ENCODE data around the gene HIC1. TPM values are rescaled to one million over a fixed set of nuclear protein-coding genes. Genes with fewer than 3 reads are reported as not detected.

HIC1 gene
- total and polyA plus RNA-seq, 2 experiments from 2014 or later = 0.17 to 0.26 TPM

DNA sequence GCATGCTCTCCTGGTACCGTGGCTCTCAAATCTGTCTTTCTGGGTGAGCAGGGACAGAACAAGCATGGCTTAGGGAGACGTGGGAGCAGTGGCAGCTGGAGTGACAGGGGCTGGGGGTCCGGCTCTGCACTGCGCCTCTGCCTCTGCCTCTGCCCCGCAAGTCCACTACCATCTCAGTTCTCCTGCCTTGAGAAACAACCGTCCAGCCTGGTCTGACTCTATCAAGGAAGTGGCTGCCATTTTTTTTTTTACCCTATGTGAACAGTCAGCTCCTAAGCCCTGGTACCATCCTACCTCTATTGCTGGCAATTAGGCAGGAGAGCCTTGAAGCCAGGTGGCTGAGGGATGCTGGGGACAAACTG, 16.1 kb downstream of the HIC1 start:
- no peaks in the 10 kb centered on the region for H3K36me3 ChIP-seq (ENCODE audit: insufficient read depth)
- H3K27ac ChIP-seq (ENCODE audit: low read depth) = 0 out of 2 replicates have a peak overlapping the region, but pooled peaks have one; percentile 50
- H3K4me3 ChIP-seq = no peak overlapping the region
- H3F3A ChIP-seq (replicated peaks; ENCODE audit: low read depth) = no peaks in the 10 kb centered on the region; the same call in 1 of the 2 replicates
- Mint-ChIP-seq H3K27me3 (ENCODE audit: insufficient read depth, low read depth, poor library complexity) (peaks cover 17% of the 10 kb centered on the region), H3K27ac (no peak overlapping the region), H3K36me3 (ENCODE audit: low read depth) (peaks cover 4% of the 10 kb centered on the region; the same call in 2 of the 3 replicates), H3K4me3 (no peak overlapping the region; the same call in 2 of the 3 replicates), H3K4me1 (peaks cover 38% of the 10 kb centered on the region), H3K9me3 (no peaks in the 10 kb centered on the region)
- H3K9me2 ChIP-seq (ENCODE audit: insufficient read depth) = no peaks in the 10 kb centered on the region
- 0 out of 2 replicates have a peak overlapping the region, but pooled peaks have one; percentile 36 for H3K4me2 ChIP-seq
- ATAC-seq = no peak
- no peaks in the 10 kb centered on the region; the same call in 1 of the 2 replicates for H4K20me1 ChIP-seq (replicated peaks; ENCODE audit: insufficient read depth)
- no peaks in the 10 kb centered on the region for H3K27me3 ChIP-seq (ENCODE audit: insufficient read depth)
- TF ChIP-seq ZNF331 (CRISPR knock-in tag; IDR thresholded peaks at IDR 0.05; ENCODE audit: low read depth) (no peak), POLR2AphosphoS5 (IDR thresholded peaks at IDR 0.05; ENCODE audit: low read depth) (no peak), STAT1 (IDR thresholded peaks at IDR 0.05; ENCODE audit: unreplicated experiment) (no peak), REST (IDR thresholded peaks at IDR 0.05; ENCODE audit: unreplicated experiment) (no peak), EZH2 (IDR thresholded peaks at IDR 0.05; ENCODE audit: low read depth, unreplicated experiment) (no peak), EZH2phosphoT487 (IDR thresholded peaks at IDR 0.05; ENCODE audit: unreplicated experiment) (no peak), CREB1 (CRISPR knock-in tag; IDR thresholded peaks at IDR 0.05; ENCODE audit: low read depth) (no peak), NANOG (IDR thresholded peaks at IDR 0.05; ENCODE audit: borderline replicate concordance) (no peak), ZNF462 (CRISPR knock-in tag; IDR thresholded peaks at IDR 0.05) (no peak)
- TF ChIP-seq, protein P1, sequence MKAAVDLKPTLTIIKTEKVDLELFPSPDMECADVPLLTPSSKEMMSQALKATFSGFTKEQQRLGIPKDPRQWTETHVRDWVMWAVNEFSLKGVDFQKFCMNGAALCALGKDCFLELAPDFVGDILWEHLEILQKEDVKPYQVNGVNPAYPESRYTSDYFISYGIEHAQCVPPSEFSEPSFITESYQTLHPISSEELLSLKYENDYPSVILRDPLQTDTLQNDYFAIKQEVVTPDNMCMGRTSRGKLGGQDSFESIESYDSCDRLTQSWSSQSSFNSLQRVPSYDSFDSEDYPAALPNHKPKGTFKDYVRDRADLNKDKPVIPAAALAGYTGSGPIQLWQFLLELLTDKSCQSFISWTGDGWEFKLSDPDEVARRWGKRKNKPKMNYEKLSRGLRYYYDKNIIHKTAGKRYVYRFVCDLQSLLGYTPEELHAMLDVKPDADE (IDR thresholded peaks at IDR 0.05) = no peak
- no peak for DNase-seq (ENCODE audit: low spot score)
- no peaks in the 10 kb centered on the region for H3K79me2 ChIP-seq (replicated peaks; ENCODE audit: insufficient read depth)
- peaks cover 15% of the 10 kb centered on the region for H3K4me1 ChIP-seq (ENCODE audit: insufficient read depth)
- no peak overlapping the region for H2AFZ ChIP-seq

Data from GM23338 (cell line).